ENCODE data around the gene B3GNT7. TPM values are rescaled to one million over a fixed set of nuclear protein-coding genes. Genes with fewer than 3 reads are reported as not detected.

Gene B3GNT7
- total RNA-seq, 1 experiment from 2014 or later: 83.3 TPM

GRCh38 chr2:231380991-231381847 is 14.3 kb upstream of the B3GNT7 start:
- Histone ChIP-seq H3K9me3 (ENCODE audit: control insufficient read depth, insufficient read depth, low read depth, low read length) (peaks cover 7% of the 10 kb centered on the region; the same call in 1 of the 2 replicates), H3K36me3 (ENCODE audit: control insufficient read depth, insufficient read depth, low read length) (no peaks in the 10 kb centered on the region), H3K27ac (ENCODE audit: low read length) (peak overlapping the region; percentile 55; the same call in 1 of the 2 replicates), H3K4me1 (ENCODE audit: control insufficient read depth, insufficient read depth, low read length) (peaks cover 11% of the 10 kb centered on the region), H3K27me3 (ENCODE audit: control insufficient read depth, insufficient read depth, low read length) (no peaks in the 10 kb centered on the region), H3K4me3 (ENCODE audit: low read depth in 2 of 2, low read length in 2 of 2) (no peak overlapping the region)
- in situ Hi-C loops (cut with HindIII; ENCODE audit: low pct_unique_long_range_greater_than_20kb, low sequenced_read_pairs) (no loop called here), intact Hi-C loops (cut with micrococcal nuclease; ENCODE audit: unreplicated experiment) (no loop called here)
- ChIA-PET CTCF (no interaction called here), POLR2A (no interaction called here)
- ATAC-seq: no peak
- no TSS peak for BruUV-seq (replicated peaks)
- TF ChIP-seq REST (IDR thresholded peaks at IDR 0.05; ENCODE audit: insufficient read depth in 1 of 2, low read depth in 2 of 2, low read length in 1 of 2) (no peak), CTCF (IDR thresholded peaks at IDR 0.05) (no peak), POLR2AphosphoS5 (IDR thresholded peaks at IDR 0.05; ENCODE audit: low read depth, low read length) (no peak), SIN3A (IDR thresholded peaks at IDR 0.05; ENCODE audit: borderline replicate concordance, insufficient read depth, low read depth, low read length) (no peak), TCF7L2 (IDR thresholded peaks at IDR 0.05; ENCODE audit: low read depth, low read length) (no peak)
- no peak for DNase-seq (ENCODE audit: low read depth, low spot score)

GRCh38 chr2:231382116-231382515 is 13.4 kb upstream of the B3GNT7 start:
- in situ Hi-C loops (cut with HindIII; ENCODE audit: low pct_unique_long_range_greater_than_20kb, low sequenced_read_pairs): no loop called here
- Histone ChIP-seq H3K9me3 (ENCODE audit: control insufficient read depth, insufficient read depth, low read depth, low read length) (peaks cover 7% of the 10 kb centered on the region; the same call in 1 of the 2 replicates), H3K27me3 (ENCODE audit: control insufficient read depth, insufficient read depth, low read length) (no peaks in the 10 kb centered on the region), H3K4me1 (ENCODE audit: control insufficient read depth, insufficient read depth, low read length) (peaks cover 17% of the 10 kb centered on the region), H3K4me3 (ENCODE audit: low read depth in 2 of 2, low read length in 2 of 2) (no peak overlapping the region), H3K36me3 (ENCODE audit: control insufficient read depth, insufficient read depth, low read length) (no peaks in the 10 kb centered on the region), H3K27ac (ENCODE audit: low read length) (peak overlapping the region; percentile 55; the same call in 1 of the 2 replicates)
- POLR2A ChIA-PET: no interaction called here
- no TSS peak for BruUV-seq (replicated peaks)
- TF ChIP-seq SIN3A (IDR thresholded peaks at IDR 0.05; ENCODE audit: borderline replicate concordance, insufficient read depth, low read depth, low read length) (no peak), CTCF (IDR thresholded peaks at IDR 0.05) (no peak), TCF7L2 (IDR thresholded peaks at IDR 0.05; ENCODE audit: low read depth, low read length) (no peak), POLR2AphosphoS5 (IDR thresholded peaks at IDR 0.05; ENCODE audit: low read depth, low read length) (no peak), REST (IDR thresholded peaks at IDR 0.05; ENCODE audit: insufficient read depth in 1 of 2, low read depth in 2 of 2, low read length in 1 of 2) (no peak)
- CTCF ChIA-PET: no interaction called here
- no peak for ATAC-seq
- DNase-seq (ENCODE audit: low read depth, low spot score): no peak
- intact Hi-C loops (cut with micrococcal nuclease; ENCODE audit: unreplicated experiment): no loop called here

Measured in Panc1 (cell line).